Lower leg skin (tissue), 4 donors: ENCODE data around the gene SPATA13. TPM values are rescaled to one million over a fixed set of nuclear protein-coding genes. Genes with fewer than 3 reads are reported as not detected.
"Not testable (repeated sequence)": the region's sequence is repeated elsewhere in the genome, so short reads cannot be mapped to it uniquely, and the experiment has no call there.

Source experiments
- DNase-seq, 2 donors: peaks; one replicate each; pipeline ENCODE4 v3.0.0-alpha.2; 2019; ENCODE audit warnings: low spot score in 2 of 2
- H3K4me3 ChIP-seq: fragments of 200-600 bp; sonication (generic); 2 replicates; pipeline ENCODE4 v1.5.1; 2017; ENCODE audit warnings: mild to moderate bottlenecking, low read depth; ENCODE audit not compliant: poor library complexity, severe bottlenecking
- POLR2A ChIP-seq, 2 donors: fragments of 450-650 bp; IDR thresholded peaks; one replicate each; pipeline ENCODE4 v1.6.1; 2016 to 2017; ENCODE audit warnings: antibody characterized with exemption in 2 of 2, mild to moderate bottlenecking in 1 of 2, moderate library complexity in 1 of 2
- WGBS, 2 donors: methylation state at CpG; one replicate each; pipeline ENCODE4 v1.1.5; 2018; 5-methylcytosine and 5-hydroxymethylcytosine counted together
- intact Hi-C: fragments of 100-400 bp; cut with DNase I; formaldehyde crosslinking; loops from one replicate; pipeline ENCODE4 v1.15.0; 2023; ENCODE audit warnings: low total_unique reads
- total RNA-seq, 4 donors: library from RNA; depleted of rRNA; stranded (reverse); fragments of >200 nt; gene quantifications; one replicate each; pipeline ENCODE4 v1.1.0, GENCODE V29; 2016
- TF ChIP-seq, protein P1 (sequence below), 3 donors: fragments of 450-650 bp; IDR thresholded peaks; one replicate each; pipeline ENCODE4 v1.5.1; 2016; ENCODE audit warnings: antibody characterized with exemption in 3 of 3, mild to moderate bottlenecking in 3 of 3, moderate library complexity in 2 of 3

SPATA13 gene
- total RNA-seq, 4 donors from 2014 or later: 30.6 to 78.3 (median 46.2) TPM

DNA sequence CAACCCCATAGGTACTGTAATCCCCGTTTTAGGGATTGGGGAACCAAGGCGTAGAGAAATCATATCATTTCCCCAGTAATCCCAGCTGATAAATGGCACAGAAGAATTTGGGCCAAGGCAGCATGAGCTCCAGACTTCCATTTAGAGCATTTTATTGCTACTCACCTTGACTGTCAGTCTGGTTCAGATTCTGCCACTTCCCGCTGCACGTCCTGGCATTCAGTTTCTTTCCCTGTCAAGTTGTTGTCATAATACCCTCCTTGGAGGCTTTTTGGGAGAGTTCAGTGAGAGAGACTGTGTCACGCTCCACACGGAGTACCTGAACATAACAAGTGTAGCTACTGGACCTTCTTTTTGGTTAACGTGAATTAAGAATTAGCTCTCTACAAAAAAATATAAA is 141.4 kb downstream of the SPATA13 start:
- TF ChIP-seq, protein P1, sequence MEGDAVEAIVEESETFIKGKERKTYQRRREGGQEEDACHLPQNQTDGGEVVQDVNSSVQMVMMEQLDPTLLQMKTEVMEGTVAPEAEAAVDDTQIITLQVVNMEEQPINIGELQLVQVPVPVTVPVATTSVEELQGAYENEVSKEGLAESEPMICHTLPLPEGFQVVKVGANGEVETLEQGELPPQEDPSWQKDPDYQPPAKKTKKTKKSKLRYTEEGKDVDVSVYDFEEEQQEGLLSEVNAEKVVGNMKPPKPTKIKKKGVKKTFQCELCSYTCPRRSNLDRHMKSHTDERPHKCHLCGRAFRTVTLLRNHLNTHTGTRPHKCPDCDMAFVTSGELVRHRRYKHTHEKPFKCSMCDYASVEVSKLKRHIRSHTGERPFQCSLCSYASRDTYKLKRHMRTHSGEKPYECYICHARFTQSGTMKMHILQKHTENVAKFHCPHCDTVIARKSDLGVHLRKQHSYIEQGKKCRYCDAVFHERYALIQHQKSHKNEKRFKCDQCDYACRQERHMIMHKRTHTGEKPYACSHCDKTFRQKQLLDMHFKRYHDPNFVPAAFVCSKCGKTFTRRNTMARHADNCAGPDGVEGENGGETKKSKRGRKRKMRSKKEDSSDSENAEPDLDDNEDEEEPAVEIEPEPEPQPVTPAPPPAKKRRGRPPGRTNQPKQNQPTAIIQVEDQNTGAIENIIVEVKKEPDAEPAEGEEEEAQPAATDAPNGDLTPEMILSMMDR (IDR thresholded peaks at IDR 0.05): no peak
- no peak for TF ChIP-seq POLR2A (IDR thresholded peaks at IDR 0.05)
- DNase-seq: no peak
- intact Hi-C loops: no loop called here
- 90 to 96% methylated on average over 7 of the region's 7 CpGs for WGBS, 2 donors
- no peak overlapping the region for H3K4me3 ChIP-seq

DNA sequence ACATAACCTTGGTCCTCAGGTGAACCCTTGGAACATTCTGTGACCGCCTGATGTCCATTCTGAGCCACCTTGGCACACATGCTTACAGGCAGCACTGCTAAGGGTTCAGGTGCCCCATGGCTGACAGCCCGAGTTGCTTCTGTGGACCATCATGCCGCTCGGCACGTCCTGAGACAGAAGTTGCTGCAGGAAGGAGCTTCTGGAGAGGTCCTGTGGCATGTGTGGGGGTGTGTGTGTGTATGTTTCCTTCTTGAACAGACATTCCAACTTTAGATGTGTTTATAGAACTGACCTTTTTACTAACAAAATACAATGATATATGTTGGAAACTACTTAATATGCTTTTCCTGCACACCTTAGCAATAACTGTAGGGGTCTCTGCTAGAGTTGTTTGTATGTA is 144.1 kb downstream of the SPATA13 start:
- intact Hi-C loops: no loop called here
- 82 to 92% methylated on average over 5 of the region's 5 CpGs for WGBS, 2 donors
- TF ChIP-seq, protein P1 (IDR thresholded peaks at IDR 0.05): no peak
- TF ChIP-seq POLR2A (IDR thresholded peaks at IDR 0.05): no peak
- no peak for DNase-seq
- no peak overlapping the region for H3K4me3 ChIP-seq

DNA sequence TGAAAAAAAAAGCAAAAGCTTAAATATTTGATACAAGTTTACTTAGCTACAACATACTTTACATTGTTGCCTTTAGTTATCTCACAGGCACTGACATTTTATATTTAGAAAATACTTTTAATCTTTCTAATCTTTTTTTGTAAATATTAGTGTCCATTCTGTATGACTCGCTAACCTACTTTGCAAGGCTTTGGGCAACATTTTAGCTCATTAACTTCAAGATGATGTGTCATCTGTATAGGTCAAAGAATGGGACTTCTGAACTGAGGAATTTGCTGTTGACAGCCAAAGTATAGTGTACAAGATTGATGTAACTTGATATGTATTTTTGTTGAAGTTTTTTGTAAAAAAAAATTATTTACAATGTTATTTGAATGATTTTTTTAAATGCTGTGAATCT is 146.1 kb downstream of the SPATA13 start:
- 91 to 95% methylated on average over 1 of the region's 1 CpG for WGBS, 2 donors
- intact Hi-C loops: no loop called here

DNA sequence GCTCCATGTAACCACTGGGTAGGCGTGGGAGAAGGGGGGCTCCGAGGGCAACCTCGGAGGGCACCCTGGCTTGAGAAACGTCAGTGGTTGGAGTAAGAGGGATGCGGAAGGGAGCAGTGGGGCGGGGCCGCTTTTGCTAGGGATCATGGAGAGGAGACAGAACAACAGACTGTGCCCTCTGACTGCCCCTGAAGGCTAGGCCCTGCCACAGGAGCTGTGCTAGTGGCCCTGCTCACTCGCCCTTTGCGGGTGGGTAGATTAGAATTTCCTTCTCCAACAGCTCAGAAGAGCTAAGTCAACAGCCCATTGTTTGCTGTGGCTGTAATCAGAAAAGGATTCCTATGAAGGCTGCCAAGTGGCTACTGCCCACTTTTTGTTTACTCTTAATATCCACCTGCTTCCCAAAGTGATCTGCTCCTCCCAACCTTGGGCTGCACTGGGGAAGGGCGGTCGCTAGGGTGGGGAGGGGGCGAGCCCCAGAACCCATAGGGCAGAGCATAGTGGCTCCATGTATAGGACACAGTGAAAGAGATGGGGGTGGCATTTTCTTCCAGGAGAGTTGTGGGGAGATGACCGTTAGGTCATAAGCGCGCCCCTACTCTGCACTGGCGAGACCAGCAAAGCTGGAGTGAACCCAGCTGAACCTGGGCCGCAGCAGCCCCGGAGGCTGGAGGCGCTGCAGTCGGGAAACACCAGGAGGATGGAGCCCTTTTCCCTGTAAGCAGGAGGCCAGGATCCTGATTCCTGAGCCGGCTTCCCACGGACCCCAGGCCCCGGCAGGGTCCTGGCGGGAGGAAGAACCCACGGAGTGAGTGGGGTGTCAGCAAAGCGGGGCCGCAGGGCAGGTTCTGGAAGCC is 146.9 kb downstream of the SPATA13 start:
- no peak overlapping the region for H3K4me3 ChIP-seq
- TF ChIP-seq, protein P1 (IDR thresholded peaks at IDR 0.05): no peak
- TF ChIP-seq POLR2A (IDR thresholded peaks at IDR 0.05): no peak
- 86 to 90% methylated on average over 27 of the region's 27 CpGs for WGBS, 2 donors
- intact Hi-C loops: no loop called here
- no peak for DNase-seq

More for the DNA sequence above, 146.1 kb downstream of the SPATA13 start:
- no peak overlapping the region for H3K4me3 ChIP-seq
- no peak for DNase-seq
- TF ChIP-seq POLR2A (IDR thresholded peaks at IDR 0.05): no peak

- DNase-seq: no peak
- 91% methylated on average over 33 of the region's 33 CpGs for WGBS, 2 donors
- TF ChIP-seq, protein P1 (IDR thresholded peaks at IDR 0.05): no peak
- no peak for TF ChIP-seq POLR2A (IDR thresholded peaks at IDR 0.05)
- no peak overlapping the region for H3K4me3 ChIP-seq
- intact Hi-C loops: no loop called here
Observed at GRCh38 chr13:24308068-24308445, 147.5 kb downstream of the SPATA13 start.

DNA sequence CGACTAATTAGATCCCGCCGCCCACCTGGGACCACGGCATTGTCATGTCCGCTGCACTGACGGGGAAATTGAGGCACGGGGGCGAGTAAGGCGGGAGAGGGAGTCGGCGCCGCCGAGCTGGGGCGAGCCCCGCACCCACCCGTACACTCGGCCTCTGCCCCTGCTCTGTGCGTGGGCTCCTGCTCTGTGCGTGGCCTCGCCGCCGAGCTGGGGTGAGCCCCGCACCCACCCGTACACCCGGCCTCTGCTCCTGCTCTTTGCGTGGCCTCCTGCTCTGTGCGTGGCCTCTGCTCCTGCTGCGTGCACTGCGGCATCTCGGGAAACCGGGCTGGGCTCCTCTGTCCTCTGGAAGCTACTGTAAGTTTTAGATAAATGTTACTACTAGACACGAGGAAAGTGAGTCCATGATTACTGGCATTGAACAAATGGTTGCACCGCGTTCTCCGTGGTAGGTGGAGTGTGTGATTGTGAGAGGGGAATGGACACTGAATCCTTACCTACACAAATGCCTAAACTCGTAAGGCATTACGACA is 148.0 kb downstream of the SPATA13 start:
- H3K4me3 ChIP-seq: no peak overlapping the region
- DNase-seq: no peak
- TF ChIP-seq, protein P1 (IDR thresholded peaks at IDR 0.05): no peak
- TF ChIP-seq POLR2A (IDR thresholded peaks at IDR 0.05): no peak
- intact Hi-C loops: no loop called here
- WGBS, 2 donors: 90 to 94% methylated on average over 34 to 37 of the region's 37 CpGs

- 58% methylated on average over 2 of the region's 2 CpGs for WGBS, 2 donors
- intact Hi-C loops, H3K4me3 ChIP-seq, DNase-seq: not testable (repeated sequence)
Observed at GRCh38 chr13:24309300-24309699, 148.8 kb downstream of the SPATA13 start, which contains the start of gene C1QTNF9. TSS of gene C1QTNF9 (plus strand) at chr13:24309580. CDS start at chr13:24316004, 6,424 bp downstream.
